NCI-H69 (cell line): ENCODE results near the gene SPATC1L.
"Not testable (repeated sequence)": the region's sequence is repeated elsewhere in the genome, so short reads cannot be mapped to it uniquely, and the experiment has no call there.

ENCODE experiments used
- DNase-seq: peaks from one replicate; lab custom pipeline; 2025; lab: John Stamatoyannopoulos, UW

Gene SPATC1L

GRCh38 chr21:46200877-46201803 lies 16.9 kb upstream of the SPATC1L start:
- not testable (repeated sequence) for DNase-seq

DNA sequence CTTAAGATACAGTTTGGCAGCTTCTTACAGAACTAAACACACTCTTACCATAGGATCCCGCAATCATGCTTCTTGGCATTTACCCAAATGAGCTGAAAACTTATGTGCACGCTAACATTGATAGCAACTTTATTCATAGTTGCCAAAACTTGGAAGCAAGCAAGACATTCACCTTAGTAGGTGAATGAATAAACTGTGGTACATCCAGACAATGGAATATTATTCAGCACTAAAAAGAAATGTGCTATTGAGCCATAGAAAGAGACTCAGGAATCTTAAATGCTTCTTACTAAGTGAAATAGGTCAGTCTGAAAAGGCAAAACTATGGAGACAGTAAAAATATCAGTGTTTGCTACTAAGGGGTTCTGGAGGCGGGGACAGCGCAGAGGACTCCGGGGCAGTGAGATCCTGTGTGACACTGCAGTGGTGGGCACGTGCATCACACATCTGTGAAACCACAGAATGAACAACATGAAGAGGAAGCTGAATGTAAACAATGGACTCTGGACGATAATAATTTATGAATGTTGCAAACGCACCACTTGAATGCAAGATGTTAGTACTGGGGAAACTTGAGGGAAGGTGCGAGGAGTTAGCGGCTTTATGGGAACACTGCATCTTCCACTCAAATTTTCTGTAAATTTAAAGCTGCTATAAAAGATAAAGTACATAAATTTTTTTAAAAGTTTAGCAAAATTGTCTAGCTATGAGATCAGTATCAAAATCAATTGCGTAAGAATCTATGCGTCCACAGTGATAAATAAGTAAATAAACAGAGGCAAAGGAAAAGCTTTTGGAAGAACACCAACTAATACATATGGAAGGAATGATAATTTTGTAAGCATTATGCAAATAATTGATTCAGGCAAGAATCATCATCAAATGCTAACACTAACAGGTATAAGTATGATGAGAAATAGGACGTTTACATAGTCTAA lies 15.4 kb upstream of the SPATC1L start:
- DNase-seq = no peak

DNA sequence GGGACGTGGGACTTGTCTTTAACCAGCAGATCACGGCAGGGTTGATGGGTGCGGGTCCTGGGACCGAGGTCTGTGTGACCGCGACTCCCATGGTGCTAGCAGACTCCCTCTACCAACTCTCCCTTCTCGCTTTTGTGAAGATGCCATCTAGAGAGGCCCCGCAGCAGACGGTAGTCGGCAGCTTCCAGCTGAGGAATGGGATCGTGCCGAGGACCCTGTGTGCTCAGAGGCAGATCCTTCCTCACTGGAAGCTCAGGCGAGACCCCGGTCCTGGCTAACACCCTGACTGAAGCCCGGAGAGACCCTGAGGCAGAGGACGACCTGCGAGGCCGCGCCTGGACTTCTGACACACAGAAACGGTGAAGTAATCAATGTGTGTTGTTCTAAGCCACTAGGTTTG lies 12.5 kb upstream of the SPATC1L start:
- DNase-seq = no peak

DNA sequence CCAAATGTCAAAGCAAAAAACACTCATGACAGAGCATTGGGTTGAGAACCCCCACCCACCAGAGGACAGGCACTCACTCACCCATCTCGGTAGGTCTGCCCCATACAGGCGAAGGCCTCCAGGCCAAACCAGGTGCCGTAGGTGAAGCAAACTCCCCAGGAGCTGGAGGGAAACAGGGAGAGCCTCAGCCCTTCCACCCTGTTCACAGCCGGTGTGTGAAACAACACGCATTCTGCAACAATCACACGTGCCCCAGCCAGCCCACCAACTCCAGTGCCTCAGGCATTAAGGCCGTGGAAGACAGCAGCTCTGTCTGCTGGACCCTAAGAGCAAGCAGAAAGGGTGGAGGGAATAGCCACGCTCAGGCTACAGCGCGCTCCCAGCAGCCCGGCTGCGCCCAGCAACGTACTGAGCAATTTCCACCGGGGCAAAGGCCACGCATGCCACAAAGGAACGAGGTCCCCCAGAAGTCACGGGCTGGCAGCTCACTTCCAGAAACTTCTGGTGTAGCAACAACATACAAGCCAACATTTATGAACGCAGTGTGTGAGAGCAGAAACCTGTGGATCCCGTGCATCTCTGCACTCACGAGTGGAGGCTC lies 11.4 kb upstream of the SPATC1L start:
- DNase-seq = no peak

- no peak for DNase-seq
Measured at GRCh38 chr21:46194374-46195334, 10.4 kb upstream of the SPATC1L start.

- no peak for DNase-seq
Measured at GRCh38 chr21:46193829-46194373, 9.6 kb upstream of the SPATC1L start.

GRCh38 chr21:46191686-46192575 lies 7.7 kb upstream of the SPATC1L start:
- no peak for DNase-seq

GRCh38 chr21:46191257-46191685 lies 7.0 kb upstream of the SPATC1L start:
- DNase-seq = no peak

DNA sequence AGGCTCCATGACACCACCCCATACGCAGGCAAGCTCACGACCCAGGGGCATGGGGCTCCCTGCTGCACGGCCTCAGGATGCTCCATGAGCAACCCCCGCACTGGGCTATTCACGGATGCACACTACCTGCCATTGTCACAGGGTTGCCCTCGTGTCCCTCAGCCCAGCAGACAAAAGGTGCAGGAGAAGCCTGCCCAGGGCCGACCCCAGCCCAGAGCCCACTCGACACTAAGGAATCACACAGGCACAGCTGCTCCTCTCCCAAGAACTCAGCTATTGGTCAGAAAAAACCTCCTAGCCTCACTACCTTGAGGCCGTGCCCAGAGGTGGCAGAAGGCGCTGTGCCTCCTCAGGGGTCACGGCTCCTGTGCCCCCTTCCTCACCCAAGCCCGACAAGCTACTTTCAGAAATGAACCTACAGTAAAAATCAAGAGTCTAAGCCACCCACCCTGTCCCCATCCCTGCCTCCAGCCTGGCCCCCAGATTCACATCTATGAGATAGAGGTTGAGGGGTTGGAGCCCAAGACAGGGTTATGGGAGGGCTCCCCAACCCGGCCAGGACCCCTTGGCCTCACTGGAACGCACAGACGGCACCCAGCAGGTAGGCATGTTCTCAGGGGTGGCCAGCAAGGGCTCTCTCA lies 6.4 kb upstream of the SPATC1L start:
- DNase-seq = no peak

GRCh38 chr21:46189959-46190490 lies 5.8 kb upstream of the SPATC1L start:
- DNase-seq = no peak

DNA sequence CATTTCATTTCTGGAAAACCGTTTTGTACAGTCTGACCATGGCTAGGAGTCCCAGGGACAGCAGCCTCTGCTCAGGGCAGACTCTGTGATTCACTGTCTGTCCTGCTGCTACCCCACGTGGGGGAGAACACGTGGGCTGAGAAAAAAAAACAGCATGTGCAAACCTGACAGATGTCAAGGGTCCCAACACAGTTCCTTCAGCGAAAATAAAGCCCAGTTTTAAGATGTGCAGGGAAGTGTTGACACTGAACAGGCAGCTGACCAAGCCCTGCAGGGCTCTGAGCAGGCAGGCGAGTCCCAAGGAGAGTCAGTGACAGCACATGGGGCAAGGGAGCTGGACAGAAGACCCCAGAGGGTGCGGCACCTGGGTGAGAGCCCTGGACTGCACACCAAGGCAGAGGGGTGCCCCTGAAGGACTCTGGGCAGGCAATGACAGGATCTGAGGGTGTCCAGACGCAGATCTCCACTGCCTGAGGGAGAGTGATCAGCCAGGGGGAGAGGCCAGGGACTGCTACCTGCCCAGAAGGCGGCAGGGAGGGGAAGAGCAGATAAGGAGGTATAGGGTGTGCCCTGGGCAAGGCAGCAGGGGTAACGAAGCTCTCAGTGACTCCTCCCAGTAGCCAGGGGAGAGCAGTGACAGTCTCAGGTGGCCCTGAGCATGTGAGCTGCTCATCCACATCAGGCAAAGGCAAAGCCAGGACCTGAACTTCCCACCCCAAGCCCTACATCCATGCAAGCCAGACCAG lies 5.1 kb upstream of the SPATC1L start:
- no peak for DNase-seq

DNA sequence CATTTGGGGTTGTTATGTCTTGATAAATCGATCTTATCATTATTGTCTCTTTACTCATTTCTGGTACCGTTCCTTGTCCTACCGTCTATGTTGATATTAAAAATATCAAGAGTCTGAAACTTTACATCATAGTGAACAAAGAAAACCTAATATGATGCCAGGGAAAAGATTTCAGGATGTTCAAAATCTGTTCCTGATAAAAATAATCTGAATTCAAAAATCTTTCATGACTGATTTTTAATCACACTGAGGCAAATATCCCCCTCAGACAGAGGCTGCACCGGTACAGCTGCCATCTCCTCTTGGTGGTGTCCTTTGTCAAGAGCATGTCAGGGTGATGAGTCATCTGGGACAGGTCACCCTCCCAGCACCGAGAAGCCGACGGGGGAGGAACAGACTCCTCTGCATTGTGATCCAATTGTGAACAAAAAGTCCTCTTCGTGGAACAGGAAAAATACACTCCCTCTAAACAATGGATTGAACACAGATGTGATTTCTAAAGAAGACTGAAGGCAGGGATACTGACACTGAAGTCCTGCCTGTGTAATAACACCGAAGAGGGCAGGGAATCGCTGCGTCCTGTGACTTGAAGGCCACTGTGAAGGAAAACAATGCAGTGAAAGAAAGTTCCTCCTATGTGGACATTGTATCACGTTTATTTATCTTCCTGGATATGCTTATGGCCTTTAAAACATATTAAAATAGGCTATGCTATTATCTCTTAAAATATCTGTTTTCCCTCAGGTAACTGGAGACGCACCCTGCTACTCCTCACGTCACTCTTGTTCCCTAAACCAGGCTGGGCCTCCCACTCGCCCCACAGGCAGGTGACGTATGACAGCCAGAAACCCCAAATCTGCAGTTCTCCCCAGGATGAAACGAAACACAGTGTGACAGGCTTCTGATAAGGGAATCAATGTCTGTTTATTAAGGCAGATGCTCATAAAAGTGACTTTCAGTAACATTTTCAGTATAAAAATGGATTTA lies 4.3 kb upstream of the SPATC1L start:
- DNase-seq = no peak

DNA sequence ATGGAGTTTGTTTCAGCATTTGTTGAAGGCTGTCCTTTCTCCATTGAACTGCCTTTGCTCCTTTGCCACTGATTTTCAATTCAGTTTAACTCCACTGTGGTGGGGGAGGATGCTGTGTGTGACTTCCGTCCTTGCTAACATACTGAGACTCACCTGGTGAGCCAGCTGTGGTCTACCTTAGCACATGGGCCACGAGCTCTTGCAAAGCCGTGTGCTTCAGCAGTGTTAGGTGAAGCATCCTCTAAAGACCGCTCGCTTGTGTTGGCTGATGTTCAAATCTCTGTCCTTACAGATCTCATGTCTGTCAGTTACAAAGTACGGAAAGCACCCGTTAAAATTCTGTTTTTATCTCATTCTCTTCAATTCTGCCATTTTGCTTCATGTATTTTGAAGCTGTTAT lies 3.6 kb upstream of the SPATC1L start:
- DNase-seq = no peak

- no peak for DNase-seq
Measured at GRCh38 chr21:46187261-46187660, 3.0 kb upstream of the SPATC1L start.

DNA sequence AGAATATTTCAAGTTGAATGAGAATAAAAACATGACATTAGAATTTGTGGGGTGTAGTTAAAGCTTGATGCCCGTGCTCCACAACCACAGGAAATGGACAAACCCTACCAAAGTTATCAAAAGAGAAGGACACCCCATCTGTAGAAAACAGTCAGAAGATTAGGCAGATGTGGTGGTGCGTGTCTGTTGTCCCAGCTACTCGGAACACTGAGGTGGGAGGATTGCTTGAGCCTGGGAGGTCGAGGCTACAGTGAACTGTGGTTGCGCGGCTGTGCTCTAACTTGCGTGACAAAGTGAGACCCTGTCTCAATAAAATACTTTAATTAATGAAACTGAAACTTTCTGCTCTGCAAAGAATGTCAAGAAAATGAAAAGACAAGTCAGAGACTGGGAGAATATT lies 1.5 kb upstream of the SPATC1L start:
- no peak for DNase-seq

DNA sequence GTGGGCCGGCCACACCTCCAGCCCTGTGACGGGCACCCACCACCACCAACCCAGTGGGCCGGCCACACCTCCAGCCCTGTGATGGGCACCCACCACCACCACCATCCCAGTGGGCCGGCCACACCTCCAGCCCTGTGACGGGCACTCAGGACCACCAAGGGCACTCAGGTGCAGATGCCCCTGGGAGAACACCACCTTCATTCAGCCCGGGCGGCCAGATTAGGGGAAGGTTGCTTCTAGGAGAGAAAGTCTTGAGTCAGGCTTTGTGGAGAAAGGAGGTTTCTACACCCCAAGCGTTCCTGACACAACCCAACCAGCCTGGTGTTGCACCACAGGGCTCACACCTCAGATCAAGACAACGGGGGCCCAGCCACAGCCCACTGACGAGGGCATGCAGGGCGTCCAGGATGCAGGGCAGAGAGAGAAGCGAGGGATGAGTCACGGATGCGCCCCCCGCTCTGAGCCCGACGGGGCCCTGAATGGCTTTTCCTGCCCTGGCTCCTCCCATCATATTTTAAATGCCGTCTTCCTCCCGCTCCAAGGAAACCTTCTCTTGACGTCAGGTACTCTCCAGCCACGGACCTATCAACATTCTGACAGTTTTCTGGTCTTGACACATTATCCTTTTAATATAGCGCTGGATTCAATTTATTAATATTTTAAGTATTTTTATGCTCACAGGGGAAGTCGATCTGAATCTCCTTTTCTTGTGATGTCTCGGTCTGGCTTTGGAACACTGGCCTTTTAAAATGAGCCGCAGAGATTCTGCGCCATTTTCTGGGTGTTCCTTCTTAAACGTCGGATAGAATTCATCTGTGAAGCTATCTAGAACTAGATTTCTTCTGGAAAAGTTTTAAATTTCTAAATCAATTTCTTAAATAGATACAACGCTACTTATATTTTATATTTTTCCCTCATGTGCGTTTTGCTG lies 631 bp upstream of the SPATC1L start:
- DNase-seq = peak; percentile 2
